ENCODE measurements around the gene EHMT2. TPM values are rescaled to one million over a fixed set of nuclear protein-coding genes. Genes with fewer than 3 reads are reported as not detected.

EHMT2 gene
- total and polyA plus RNA-seq, 2 of the 8 experiments (the other 6 are each of a cell fraction or from before 2014, with no cell fraction given) = 125 to 177 TPM

DNA sequence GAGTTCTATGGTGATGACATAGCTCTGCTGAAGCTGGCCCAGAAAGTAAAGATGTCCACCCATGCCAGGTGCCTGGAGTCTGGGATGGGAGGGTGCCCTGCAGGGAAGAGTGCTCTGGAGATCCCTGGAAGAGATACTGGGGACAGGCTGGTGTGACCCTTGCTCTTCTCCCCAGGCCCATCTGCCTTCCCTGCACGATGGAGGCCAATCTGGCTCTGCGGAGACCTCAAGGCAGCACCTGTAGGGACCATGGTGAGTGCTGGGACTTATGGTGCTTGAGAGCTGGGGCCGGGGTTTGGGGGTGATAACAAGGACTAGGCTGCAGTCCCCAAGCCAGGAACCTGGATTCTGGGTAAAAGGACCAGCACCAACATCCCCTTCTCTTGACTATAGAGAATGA, 46.2 kb upstream of the EHMT2 start:
- Histone ChIP-seq H2BK12ac (ENCODE audit: low read depth, low read length) (no peak overlapping the region), H3K56ac (replicated peaks; ENCODE audit: insufficient read length, low read depth, low read length) (no peak overlapping the region), H3K4me2 (ENCODE audit: insufficient read depth in 1 of 2, low read depth in 2 of 2, low read length in 2 of 2) (no peak overlapping the region), H2AFZ (ENCODE audit: low read length) (no peak overlapping the region), H3K14ac (ENCODE audit: insufficient read length) (no peak overlapping the region), H3K9me3 (ENCODE audit: insufficient read depth in 2 of 2, low read depth in 1 of 2, low read length in 1 of 2) (no peaks in the 10 kb centered on the region), H3K23ac (ENCODE audit: insufficient read length) (no peak overlapping the region), H3K23me2 (ENCODE audit: low read depth, low read length) (no peaks in the 10 kb centered on the region), H2BK20ac (ENCODE audit: low read length) (no peak overlapping the region), H3K27me3 (replicated peaks in 1 of 4; ENCODE audit: control insufficient read depth in 3 of 4, extremely low read depth in 1 of 4, insufficient read depth in 3 of 4, low read length in 3 of 4) (peaks cover 0 to 11% (median 2%) of the 10 kb centered on the region in 4 experiments; a peak in 3 of 7 replicates), H2AK5ac (ENCODE audit: low read depth, low read length) (no peak overlapping the region), H3K4me1 (replicated peaks in 1 of 4; ENCODE audit: control insufficient read depth in 3 of 4, insufficient read depth in 4 of 4, low read length in 3 of 4) (peaks cover 0 to 2% (median 0%) of the 10 kb centered on the region in 4 experiments; a peak in 1 of 7 replicates), H3K9ac (replicated peaks in 1 of 4; ENCODE audit: extremely low read depth in 1 of 4, low read depth in 3 of 4, low read length in 3 of 4) (no peak overlapping the region), H3K4ac (replicated peaks; ENCODE audit: insufficient read length, low read depth, low read length) (no peak overlapping the region), H3K36me3 (ENCODE audit: control insufficient read depth in 2 of 4, insufficient read depth in 4 of 4, low read length in 3 of 4) (no peaks in the 10 kb centered on the region), H3K4me3 (ENCODE audit: extremely low read depth in 1 of 4, insufficient read depth in 2 of 4, low read depth in 3 of 4, low read length in 4 of 4) (no peak overlapping the region), H3K79me2 (ENCODE audit: control insufficient read depth in 1 of 2, insufficient read depth in 2 of 2, low read length in 2 of 2) (no peaks in the 10 kb centered on the region), H2BK15ac (ENCODE audit: low read length) (no peak overlapping the region), H2BK120ac (replicated peaks; ENCODE audit: low read depth, low read length) (no peak overlapping the region), H2BK5ac (ENCODE audit: low read depth, low read length) (no peak overlapping the region), H3K18ac (ENCODE audit: extremely low read depth, low read length) (no peak overlapping the region), H3K27ac (ENCODE audit: low read depth, low read length) (no peak overlapping the region), H4K8ac (ENCODE audit: extremely low read depth, insufficient read depth, low read length) (no peak overlapping the region), H3K79me1 (ENCODE audit: low read depth, low read length) (no peaks in the 10 kb centered on the region), H4K91ac (replicated peaks; ENCODE audit: insufficient read length, low read length) (no peak overlapping the region), H4K20me1 (replicated peaks in 1 of 2; ENCODE audit: control insufficient read depth in 1 of 2, insufficient read depth in 2 of 2, low read length in 2 of 2) (no peaks in the 10 kb centered on the region), H4K5ac (ENCODE audit: insufficient read length, low read depth, low read length) (no peak overlapping the region)
- FAIRE-seq (no peak), DNase-seq (ENCODE audit: low read depth in 1 of 2, low spot score in 2 of 2) (no peak)
- 85% methylated on average over 3 of the region's 3 CpGs; no CpG with 5 or more reads in 1 of the 2 experiments for WGBS, 2 experiments (ENCODE audit: extremely low coverage in 1 of 2, insufficient coverage in 1 of 2, insufficient read length in 1 of 2, insufficient replicate concordance in 2 of 2, low coverage in 1 of 2, low lambda C conversion rate in 2 of 2, missing lambda C conversion rate in 1 of 2)
- ChIA-PET CTCF (ENCODE audit: partially characterized antibody) (interaction anchor here (0.8 to 7.8 kb wide), 4 partner anchors 9 to 30 kb away, joined by 4 to 53 read pairs (median 11); no protein-coding TSS in a partner anchor), POLR2A (ENCODE audit: partially characterized antibody) (interaction anchor here (3.4 to 6.9 kb wide), 2 partner anchors 7 to 28 kb away, joined by 16 to 47 read pairs; partner anchors contain the start of gene DXO)
- TF ChIP-seq CTBP2 (IDR thresholded peaks at IDR 0.05; ENCODE audit: borderline replicate concordance, insufficient read depth, insufficient read length, low read length) = no peak
- TF ChIP-seq RNF2 (IDR thresholded peaks at IDR 0.05; ENCODE audit: borderline replicate concordance, low read depth, low read length, missing control alignments, poor library complexity, severe bottlenecking) = no peak

All from H1 (cell line).